Activated naive CD4-positive, alpha-beta T cell treated with anti-CD3 and anti-CD28 coated beads for 36 hours (primary cell): ENCODE measurements around the gene TNFRSF1A. TPM values are rescaled to one million over a fixed set of nuclear protein-coding genes. Genes with fewer than 3 reads are reported as not detected.

Source experiments
- CTCF ChIA-PET: fragments of 350-600 bp; sonication (Branson Sonifier 250); formaldehyde crosslinking; loops from one replicate; lab custom pipeline; 2021; ENCODE audit warnings: antibody characterized with exemption; lab: Charles Lee
- DNase-seq: peaks from one replicate; pipeline ENCODE4 v3.0.0-alpha.2; 2020
- H3K27ac Mint-ChIP-seq: one replicate; pipeline ENCODE4 v1.8.0; 2021; ENCODE audit warnings: mild to moderate bottlenecking, mixed read lengths
- H3K27me3 Mint-ChIP-seq: one replicate; pipeline ENCODE4 v1.8.0; 2021; ENCODE audit warnings: low read depth, mixed read lengths
- H3K36me3 Mint-ChIP-seq: one replicate; pipeline ENCODE4 v1.8.0; 2021; ENCODE audit warnings: low read depth, mixed read lengths
- H3K4me1 Mint-ChIP-seq: one replicate; pipeline ENCODE4 v1.8.0; 2021; ENCODE audit warnings: low read depth, mixed read lengths
- H3K4me3 Mint-ChIP-seq: one replicate; pipeline ENCODE4 v1.8.0; 2021; ENCODE audit warnings: mild to moderate bottlenecking, moderate library complexity, mixed read lengths
- H3K9me3 Mint-ChIP-seq: one replicate; pipeline ENCODE4 v1.8.0; 2021; ENCODE audit warnings: mixed read lengths
- intact Hi-C: fragments of 100-400 bp; cut with micrococcal nuclease; formaldehyde crosslinking; loops from one replicate; pipeline ENCODE4 v1.15.1; 2023
- total RNA-seq, 2 experiments: library from RNA; stranded (reverse); gene quantifications; one replicate each; pipeline ENCODE4 v1.2.3, GENCODE V29; 2021

The TNFRSF1A gene
- total RNA-seq, 2 experiments from 2014 or later = 38.1 to 41.3 TPM

DNA sequence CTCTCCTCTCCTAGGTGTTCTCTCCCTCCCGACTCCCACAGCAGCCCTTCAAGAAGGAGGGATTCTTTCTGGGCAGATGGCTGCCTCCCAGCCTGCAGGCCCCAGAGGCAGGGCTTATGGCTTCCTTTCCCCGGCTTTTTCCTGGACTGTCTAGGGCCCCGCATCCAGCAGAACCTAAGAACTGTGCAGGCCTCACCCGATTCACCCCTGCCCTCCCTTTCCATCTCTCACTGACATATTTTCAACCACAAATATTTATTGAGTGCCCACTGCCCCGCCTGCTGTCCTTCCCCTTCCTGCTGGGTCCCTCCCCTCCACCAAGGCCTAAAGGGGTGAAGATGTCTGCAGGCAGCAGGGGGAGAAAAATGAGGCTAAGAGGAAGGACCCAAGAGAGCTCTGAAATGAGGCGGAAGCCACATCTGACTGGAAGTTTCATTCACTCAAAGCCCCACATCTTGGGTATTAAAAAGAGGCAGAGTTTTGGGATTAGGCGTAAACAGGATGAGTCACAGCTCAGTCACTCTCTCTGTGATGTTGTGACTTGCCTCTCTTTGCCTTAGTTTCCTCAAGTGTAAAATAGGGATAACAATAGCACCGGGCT, 30.6 kb upstream of the TNFRSF1A start:
- Mint-ChIP-seq H3K27ac (peak overlapping the region; percentile 80), H3K36me3 (no peaks in the 10 kb centered on the region), H3K4me3 (no peak overlapping the region), H3K9me3 (no peaks in the 10 kb centered on the region), H3K27me3 (no peaks in the 10 kb centered on the region), H3K4me1 (peaks cover 47% of the 10 kb centered on the region)
- peak; percentile 59 for DNase-seq
- CTCF ChIA-PET = no interaction called here
- intact Hi-C loops = no loop called here

DNA sequence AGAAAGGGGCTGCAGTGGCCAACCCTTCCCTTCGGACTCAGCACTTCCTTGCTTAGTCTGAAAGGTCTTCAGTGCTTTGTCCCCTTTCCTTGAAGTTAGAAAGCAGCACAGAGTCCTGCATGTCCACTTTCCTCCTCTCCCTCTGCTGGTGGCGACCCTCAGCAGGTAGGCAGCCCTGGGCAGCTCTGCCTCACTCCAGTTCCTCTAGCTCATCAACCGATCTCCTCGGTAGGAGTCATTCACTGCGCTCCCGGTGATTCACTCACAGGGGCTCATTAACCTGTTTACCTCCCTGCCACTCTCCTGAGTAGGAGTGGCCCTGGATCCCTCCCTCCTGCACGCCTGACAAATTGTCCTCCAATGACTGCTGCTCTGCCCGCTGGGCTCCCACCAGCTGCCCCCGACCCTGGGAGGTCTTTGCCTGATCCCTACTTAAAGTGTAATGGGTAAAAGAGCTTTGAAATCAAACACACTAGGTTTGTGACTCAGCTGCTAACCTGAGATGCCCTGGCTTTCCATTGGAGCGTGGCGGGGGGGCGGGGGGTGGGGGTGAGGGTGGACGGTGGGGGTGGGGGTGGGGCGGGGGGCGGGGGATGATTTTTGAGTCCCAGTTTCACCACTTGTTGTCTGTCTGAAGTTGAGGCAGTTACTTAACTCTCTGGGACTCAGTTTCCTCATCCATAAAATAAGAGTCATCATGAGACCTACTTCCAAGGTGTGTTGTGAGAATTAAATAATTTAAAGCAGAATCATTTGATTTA, 29.3 kb upstream of the TNFRSF1A start:
- intact Hi-C loops = no loop called here
- Mint-ChIP-seq H3K4me1 (peaks cover 38% of the 10 kb centered on the region), H3K9me3 (no peaks in the 10 kb centered on the region), H3K27ac (peak overlapping the region; percentile 76), H3K4me3 (no peak overlapping the region), H3K27me3 (no peaks in the 10 kb centered on the region), H3K36me3 (no peaks in the 10 kb centered on the region)
- CTCF ChIA-PET = no interaction called here
- DNase-seq = peak; percentile 42

DNA sequence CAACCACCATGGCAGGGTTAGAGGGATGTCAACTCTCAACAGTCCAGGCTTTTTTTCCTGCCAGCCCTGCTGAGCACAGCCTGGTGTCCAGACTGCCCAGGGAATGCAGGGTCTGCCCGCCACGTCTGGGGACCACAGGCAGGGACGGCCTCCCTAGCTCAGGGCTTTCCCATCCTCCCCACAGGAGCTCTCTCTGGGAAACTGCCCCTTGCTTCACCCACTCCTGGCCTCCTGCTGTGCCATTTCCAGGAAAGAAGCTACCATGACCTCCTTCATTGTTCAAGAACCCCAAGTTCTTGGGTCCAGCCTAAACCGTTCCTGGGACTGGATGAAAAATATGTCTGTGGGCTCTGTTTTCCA, 28.7 kb upstream of the TNFRSF1A start:
- H3K36me3 Mint-ChIP-seq = no peaks in the 10 kb centered on the region
- H3K27ac Mint-ChIP-seq = no peak overlapping the region
- no peak for DNase-seq
- CTCF ChIA-PET = no interaction called here
- H3K9me3 Mint-ChIP-seq = no peaks in the 10 kb centered on the region
- H3K4me3 Mint-ChIP-seq = no peak overlapping the region
- H3K4me1 Mint-ChIP-seq = peaks cover 35% of the 10 kb centered on the region
- no peaks in the 10 kb centered on the region for H3K27me3 Mint-ChIP-seq
- intact Hi-C loops = no loop called here

DNA sequence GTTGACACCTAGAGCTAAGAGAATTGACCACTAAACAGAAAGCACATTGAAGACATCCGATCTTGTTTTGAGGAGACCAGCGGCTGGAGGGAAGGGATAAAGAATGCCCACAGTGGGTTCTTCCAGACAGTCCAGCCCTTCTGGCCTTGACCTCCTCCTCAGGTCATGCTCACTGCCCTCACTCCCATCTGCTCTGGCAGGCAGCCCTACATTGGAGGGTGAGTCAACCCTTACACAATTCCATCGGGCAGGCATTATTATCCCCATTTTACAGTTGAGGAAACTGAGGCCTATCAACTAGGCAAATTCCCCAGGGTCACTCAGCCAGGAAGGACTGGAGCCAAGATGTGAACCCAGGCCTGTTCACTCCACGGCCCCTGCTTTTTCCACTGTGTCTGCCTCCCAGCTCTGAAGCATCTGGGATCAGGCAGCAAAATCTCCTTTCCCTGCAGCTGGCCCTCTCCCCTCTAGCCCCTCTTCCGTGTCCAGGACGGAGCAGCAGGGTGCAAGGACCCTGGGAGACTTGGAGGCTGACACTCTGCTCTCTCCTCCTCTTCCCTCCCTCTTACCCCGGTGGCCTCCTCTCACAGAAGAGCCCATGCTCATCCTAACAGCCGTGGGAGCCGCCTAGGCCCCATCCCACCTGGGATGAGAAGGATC, 28.2 kb upstream of the TNFRSF1A start:
- CTCF ChIA-PET = interaction anchor here (0.7 kb wide), 1 partner anchor 207 kb away, joined by 3 read pairs; no protein-coding TSS in a partner anchor
- Mint-ChIP-seq H3K4me1 (peaks cover 34% of the 10 kb centered on the region), H3K36me3 (no peaks in the 10 kb centered on the region), H3K27ac (no peak overlapping the region), H3K27me3 (no peaks in the 10 kb centered on the region), H3K4me3 (no peak overlapping the region), H3K9me3 (no peaks in the 10 kb centered on the region)
- intact Hi-C loops = no loop called here
- no peak for DNase-seq

DNA sequence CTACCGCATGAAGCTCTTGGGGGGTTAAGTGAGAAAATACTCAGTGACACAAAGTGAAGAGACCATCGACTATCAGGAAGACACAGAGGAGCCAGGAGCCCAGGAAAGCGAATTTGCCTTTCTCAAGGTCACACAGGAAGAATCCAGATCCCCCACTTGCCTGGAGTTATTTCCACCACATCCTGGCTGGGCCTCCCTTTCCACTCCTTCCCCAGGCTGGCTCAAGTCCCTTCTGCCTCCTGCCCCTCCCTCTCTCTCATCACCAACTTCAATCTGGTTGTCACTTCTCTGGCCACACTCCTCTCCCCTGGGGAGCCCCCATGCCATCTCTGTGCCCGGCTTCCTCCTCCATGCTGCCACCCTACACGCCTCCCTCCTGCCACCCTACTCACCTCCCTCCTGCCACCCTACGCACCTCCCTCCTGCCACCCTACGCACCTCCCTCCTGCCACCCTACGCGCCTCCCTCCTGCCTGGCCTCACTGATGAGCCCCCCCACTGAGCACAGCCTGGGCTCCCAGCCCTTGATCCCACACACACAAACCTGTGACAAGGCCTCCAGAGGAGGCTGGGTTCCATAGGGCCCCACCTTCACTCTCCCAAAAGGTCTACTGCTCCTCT, 27.1 kb upstream of the TNFRSF1A start:
- Mint-ChIP-seq H3K27me3 (no peaks in the 10 kb centered on the region), H3K4me1 (peaks cover 35% of the 10 kb centered on the region), H3K36me3 (no peaks in the 10 kb centered on the region), H3K9me3 (no peaks in the 10 kb centered on the region), H3K4me3 (no peak overlapping the region), H3K27ac (no peak overlapping the region)
- intact Hi-C loops = no loop called here
- CTCF ChIA-PET = interaction anchor here (0.7 to 2.7 kb wide), 4 partner anchors 11 to 43 kb away, joined by 4 to 22 read pairs (median 14); no protein-coding TSS in a partner anchor
- no peak for DNase-seq

DNA sequence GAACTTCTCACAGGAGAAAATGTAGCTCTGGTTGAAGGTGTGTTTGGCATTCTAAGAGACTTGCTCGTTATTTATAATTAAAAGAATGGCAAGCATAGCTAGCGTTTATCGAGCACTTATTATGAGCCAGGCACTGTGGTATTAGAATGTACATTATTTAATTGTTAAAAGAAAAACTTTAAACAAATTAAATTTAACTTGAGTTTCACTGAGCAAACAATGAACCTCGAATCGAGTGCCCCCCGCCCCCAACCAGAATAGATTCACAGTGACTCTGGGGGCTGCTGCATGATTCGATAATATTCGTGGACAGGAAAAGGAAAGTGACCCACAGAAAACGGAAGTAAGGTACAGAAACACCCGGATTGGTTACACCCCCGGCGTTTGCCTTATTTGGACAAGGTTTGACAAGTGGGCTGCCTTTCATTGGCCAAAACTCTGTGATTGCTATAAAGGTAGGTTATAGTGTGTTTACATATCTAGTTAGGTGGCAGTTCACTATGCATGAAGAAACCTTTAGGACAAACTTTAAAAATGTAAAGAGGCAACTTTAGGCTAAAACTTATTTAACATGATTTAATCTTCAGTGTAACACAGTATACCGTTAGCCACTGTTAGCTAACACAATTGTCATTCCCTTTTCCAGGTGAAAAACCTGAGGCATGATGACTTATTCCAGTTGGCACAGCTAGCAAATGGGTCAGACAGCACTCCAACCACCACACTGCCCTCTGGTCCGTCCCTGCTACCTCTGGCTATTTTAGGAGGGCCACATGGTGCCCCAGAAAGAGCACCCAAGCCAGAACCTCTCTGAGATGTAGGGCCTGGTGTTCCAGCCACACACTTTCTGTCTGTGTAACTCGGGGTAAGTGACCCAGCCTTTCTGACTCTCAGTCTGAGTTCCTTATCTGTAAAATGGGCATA, 26.4 kb upstream of the TNFRSF1A start:
- intact Hi-C loops = loop anchor here (1.0 kb wide), 3 partner anchors 28 to 45 kb away; no protein-coding TSS in a partner anchor
- H3K36me3 Mint-ChIP-seq = no peaks in the 10 kb centered on the region
- H3K4me3 Mint-ChIP-seq = no peak overlapping the region
- no peak for DNase-seq
- CTCF ChIA-PET = interaction anchor here (0.5 to 2.7 kb wide), 13 partner anchors 9 to 97 kb away, joined by 3 to 22 read pairs (median 4); partner anchors contain the start of gene TNFRSF1A
- H3K27ac Mint-ChIP-seq = peak overlapping the region; percentile 41
- H3K9me3 Mint-ChIP-seq = no peaks in the 10 kb centered on the region
- no peaks in the 10 kb centered on the region for H3K27me3 Mint-ChIP-seq
- peaks cover 34% of the 10 kb centered on the region for H3K4me1 Mint-ChIP-seq

DNA sequence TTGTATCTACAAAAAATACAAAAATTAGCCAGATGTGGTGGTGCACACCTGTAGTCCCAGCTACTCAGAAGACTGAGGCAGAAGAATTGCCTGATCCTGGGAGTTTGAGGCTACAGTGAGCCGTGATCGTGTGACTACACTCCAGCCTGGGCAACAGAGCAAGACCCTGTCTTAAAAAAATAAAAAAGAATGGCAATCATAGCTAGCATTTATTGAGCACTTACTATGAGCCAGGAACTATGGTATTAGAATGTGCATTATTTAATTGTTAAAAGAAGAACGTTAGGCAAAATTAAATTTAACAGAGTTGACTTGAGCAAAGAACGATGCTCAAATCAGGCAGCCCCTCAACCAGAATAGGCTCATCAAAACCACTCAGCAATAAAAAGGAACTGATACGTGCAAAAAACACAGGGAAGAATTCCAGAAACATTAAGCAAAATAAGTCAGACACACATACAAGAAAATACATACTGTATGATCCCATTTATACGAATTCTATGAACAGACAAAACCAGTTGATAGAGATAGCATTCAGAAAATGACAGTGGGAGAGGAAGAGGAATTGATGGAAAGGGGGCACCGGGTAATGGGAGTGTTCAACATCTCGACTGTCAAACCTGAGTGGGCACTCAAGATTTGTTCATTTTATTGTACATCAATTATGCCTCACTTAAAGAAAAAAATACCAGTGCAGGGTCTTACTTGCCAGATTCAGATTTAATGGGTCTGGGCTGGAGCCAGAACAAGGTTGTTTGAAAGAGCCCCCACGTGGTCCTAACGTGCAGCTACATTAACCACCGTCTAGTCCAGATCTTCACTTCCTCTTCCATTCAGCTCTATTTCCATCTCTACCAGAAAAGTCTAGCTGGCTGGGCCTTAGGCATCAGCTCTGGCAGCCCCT, 25.4 kb upstream of the TNFRSF1A start:
- peak; percentile 62 for DNase-seq
- Mint-ChIP-seq H3K9me3 (no peaks in the 10 kb centered on the region), H3K27ac (no peak overlapping the region), H3K4me1 (peaks cover 29% of the 10 kb centered on the region), H3K4me3 (no peak overlapping the region), H3K27me3 (no peaks in the 10 kb centered on the region), H3K36me3 (no peaks in the 10 kb centered on the region)
- CTCF ChIA-PET = interaction anchor here (0.5 to 2.7 kb wide), 16 partner anchors 8 to 98 kb away, joined by 3 to 22 read pairs (median 4); partner anchors contain the start of gene TNFRSF1A
- intact Hi-C loops = loop anchor here (1.0 kb wide), 3 partner anchors 27 to 44 kb away; no protein-coding TSS in a partner anchor

DNA sequence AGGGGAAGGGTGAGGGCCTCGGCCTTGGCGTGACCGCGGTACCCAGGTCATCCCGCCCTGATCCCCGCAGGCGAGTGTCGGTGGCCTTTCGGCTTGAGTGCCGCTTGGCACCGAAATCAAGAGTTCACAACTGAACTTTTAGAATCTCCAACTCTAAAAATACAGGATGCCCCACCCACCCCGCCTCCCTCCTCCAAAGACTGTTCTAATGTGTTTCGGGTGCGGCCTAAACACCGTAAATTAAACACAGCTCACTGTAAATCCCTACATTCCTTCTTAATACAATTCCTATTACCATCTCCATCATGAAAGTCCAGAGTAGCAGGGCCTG, 22.1 kb upstream of the TNFRSF1A start:
- peaks cover 36% of the 10 kb centered on the region for H3K4me1 Mint-ChIP-seq
- H3K36me3 Mint-ChIP-seq = no peaks in the 10 kb centered on the region
- intact Hi-C loops = no loop called here

DNA sequence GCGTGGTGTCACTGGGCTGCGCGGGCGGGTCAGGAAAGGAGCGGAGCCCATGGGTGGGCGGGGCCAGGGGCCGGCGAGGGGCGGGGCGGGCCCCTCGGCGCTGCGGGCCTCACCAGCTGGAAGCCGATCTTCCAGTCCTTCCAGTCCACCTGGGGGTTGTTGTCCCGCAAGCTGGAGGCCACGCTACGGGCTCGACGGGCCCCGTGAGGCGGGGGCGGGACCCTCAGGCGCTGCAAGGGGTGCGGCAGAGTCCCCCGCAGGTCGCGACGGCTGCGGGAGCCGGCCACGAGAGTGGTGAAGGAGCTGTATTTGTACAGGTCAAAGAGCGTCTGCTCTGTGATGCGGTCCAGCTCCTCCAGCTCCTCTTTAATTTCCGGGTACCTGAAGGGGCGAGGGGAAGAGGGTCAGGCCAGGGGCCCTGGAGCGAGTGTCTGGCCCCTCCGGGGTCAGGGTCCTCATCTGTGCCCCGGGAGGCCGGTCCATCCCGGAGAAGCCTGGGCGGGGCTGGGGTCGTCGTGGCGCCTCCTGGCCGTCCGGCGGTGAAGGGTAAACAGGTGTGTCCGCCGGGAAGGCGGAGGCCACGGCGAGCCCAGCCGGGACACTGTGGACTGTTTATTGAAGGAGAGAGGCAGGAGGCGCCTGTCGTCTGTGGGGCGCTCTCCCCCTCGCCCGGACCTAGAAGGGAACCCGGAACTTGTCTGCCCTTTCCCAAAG, 21.6 kb upstream of the TNFRSF1A start:
- no peaks in the 10 kb centered on the region for H3K36me3 Mint-ChIP-seq
- CTCF ChIA-PET = interaction anchor here (1.2 to 2.0 kb wide), 5 partner anchors 18 to 40 kb away, joined by 6 to 18 read pairs (median 7); no protein-coding TSS in a partner anchor
- DNase-seq = peak; percentile 72
- H3K27me3 Mint-ChIP-seq = no peaks in the 10 kb centered on the region
- peak overlapping the region; percentile 73 for H3K4me3 Mint-ChIP-seq
- peaks cover 36% of the 10 kb centered on the region for H3K4me1 Mint-ChIP-seq
- peak overlapping the region; percentile 72 for H3K27ac Mint-ChIP-seq
- H3K9me3 Mint-ChIP-seq = no peaks in the 10 kb centered on the region
- intact Hi-C loops = loop anchor here (1.0 kb wide), 2 partner anchors 23 to 28 kb away; no protein-coding TSS in a partner anchor

More for the DNA sequence above, 22.1 kb upstream of the TNFRSF1A start:
- CTCF ChIA-PET = interaction anchor here (0.7 to 2.0 kb wide), 7 partner anchors 18 to 508 kb away, joined by 3 to 18 read pairs (median 6); no protein-coding TSS in a partner anchor
- Mint-ChIP-seq H3K27me3 (no peaks in the 10 kb centered on the region), H3K4me3 (peak overlapping the region; percentile 73), H3K27ac (peak overlapping the region; percentile 72), H3K9me3 (no peaks in the 10 kb centered on the region)
- peak; percentile 45 for DNase-seq

DNA sequence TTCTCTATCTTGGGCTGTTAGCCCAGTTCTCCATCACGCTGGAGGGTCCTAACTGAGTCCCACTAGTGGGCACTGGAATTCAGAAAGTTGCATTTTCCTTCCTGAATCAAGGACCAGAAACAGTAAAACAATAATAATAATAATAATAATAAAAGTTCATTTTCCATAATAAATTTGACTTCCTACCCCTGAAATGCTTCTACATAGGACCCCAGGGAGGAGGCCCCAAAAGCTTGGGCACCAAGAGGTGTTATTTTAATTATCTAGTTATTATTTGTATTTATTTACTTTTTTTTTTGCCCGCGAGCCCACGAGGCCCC, 21.1 kb upstream of the TNFRSF1A start:
- no peak for DNase-seq
- H3K9me3 Mint-ChIP-seq = no peaks in the 10 kb centered on the region
- no peaks in the 10 kb centered on the region for H3K36me3 Mint-ChIP-seq
- intact Hi-C loops = loop anchor here (1.0 kb wide), 2 partner anchors 23 to 28 kb away; no protein-coding TSS in a partner anchor
- H3K4me3 Mint-ChIP-seq = peak overlapping the region; percentile 73
- no peaks in the 10 kb centered on the region for H3K27me3 Mint-ChIP-seq
- no peak overlapping the region for H3K27ac Mint-ChIP-seq
- peaks cover 31% of the 10 kb centered on the region for H3K4me1 Mint-ChIP-seq
- CTCF ChIA-PET = interaction anchor here (1.2 to 2.0 kb wide), 5 partner anchors 17 to 40 kb away, joined by 6 to 18 read pairs (median 7); no protein-coding TSS in a partner anchor
